OCI-LY3 (cell line): ENCODE results near the gene GRAP2.

Source experiments
- EZH2phosphoT487 ChIP-seq: fragments of 200-600 bp; shearing (Covaris generic); IDR thresholded peaks from 2 replicates; pipeline ENCODE4 v1.6.1; 2018; ENCODE audit warnings: antibody characterized with exemption, mixed run types, low read depth
- TF ChIP-seq, protein P1 (sequence below): fragments of 200-600, 300-600 bp; sonication (generic); IDR thresholded peaks from 2 replicates; pipeline ENCODE4 v1.5.1; 2014; ENCODE audit warnings: antibody characterized with exemption, low read length, low read depth

DNA sequence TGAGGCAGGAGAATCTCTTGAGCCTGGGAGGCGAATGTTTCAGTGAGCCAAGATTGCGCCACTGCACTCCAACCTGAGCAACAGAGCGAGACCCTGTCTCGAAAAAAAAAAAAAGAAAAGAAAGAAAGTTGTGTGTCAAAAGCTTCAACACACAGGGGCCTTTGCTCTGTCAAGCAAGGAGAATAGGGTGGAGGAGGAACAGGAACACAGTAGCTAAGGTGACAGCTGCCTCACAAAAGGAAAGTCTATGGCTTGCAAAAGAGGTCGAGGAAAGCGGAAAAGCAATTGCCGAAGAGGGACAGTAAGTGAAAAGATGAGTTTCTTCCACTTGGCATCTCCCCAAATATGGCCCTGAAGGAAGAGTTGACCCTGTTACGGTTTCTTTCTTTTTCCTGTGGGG is 32.9 kb downstream of the GRAP2 start:
- TF ChIP-seq, protein P1, sequence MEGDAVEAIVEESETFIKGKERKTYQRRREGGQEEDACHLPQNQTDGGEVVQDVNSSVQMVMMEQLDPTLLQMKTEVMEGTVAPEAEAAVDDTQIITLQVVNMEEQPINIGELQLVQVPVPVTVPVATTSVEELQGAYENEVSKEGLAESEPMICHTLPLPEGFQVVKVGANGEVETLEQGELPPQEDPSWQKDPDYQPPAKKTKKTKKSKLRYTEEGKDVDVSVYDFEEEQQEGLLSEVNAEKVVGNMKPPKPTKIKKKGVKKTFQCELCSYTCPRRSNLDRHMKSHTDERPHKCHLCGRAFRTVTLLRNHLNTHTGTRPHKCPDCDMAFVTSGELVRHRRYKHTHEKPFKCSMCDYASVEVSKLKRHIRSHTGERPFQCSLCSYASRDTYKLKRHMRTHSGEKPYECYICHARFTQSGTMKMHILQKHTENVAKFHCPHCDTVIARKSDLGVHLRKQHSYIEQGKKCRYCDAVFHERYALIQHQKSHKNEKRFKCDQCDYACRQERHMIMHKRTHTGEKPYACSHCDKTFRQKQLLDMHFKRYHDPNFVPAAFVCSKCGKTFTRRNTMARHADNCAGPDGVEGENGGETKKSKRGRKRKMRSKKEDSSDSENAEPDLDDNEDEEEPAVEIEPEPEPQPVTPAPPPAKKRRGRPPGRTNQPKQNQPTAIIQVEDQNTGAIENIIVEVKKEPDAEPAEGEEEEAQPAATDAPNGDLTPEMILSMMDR: no peak
- TF ChIP-seq EZH2phosphoT487: no peak
